ENCODE measurements around the gene ELOVL7. TPM values are rescaled to one million over a fixed set of nuclear protein-coding genes. Genes with fewer than 3 reads are reported as not detected.
"Not testable (repeated sequence)": the region's sequence is repeated elsewhere in the genome, so short reads cannot be mapped to it uniquely, and the experiment has no call there.

The ELOVL7 gene
- total and polyA plus RNA-seq, 9 donors = 0.13 to 5.9 (median 0.60) TPM

- Histone ChIP-seq H3K4me3 (no peak overlapping the region), H3K9me3 (no peaks in the 10 kb centered on the region), H3K27ac (no peak overlapping the region), H3K4me1 (ENCODE audit: insufficient read depth) (no peaks in the 10 kb centered on the region), H3K27me3 (no peaks in the 10 kb centered on the region), H3K36me3 (no peaks in the 10 kb centered on the region)
- DNase-seq = no peak
- 62 to 73% (median 62%) methylated on average over 1 of the region's 1 CpG for WGBS, 3 donors
- no peak for TF ChIP-seq POLR2A (IDR thresholded peaks at IDR 0.05)
- TF ChIP-seq CTCF (IDR thresholded peaks at IDR 0.05) = no peak
- no peak for TF ChIP-seq EP300 (IDR thresholded peaks at IDR 0.05)
- intact Hi-C loops (cut with DNase I) = no loop called here
Measured at GRCh38 chr5:60802986-60803385, 41.1 kb downstream of the ELOVL7 start.

- H3K27me3 ChIP-seq = no peaks in the 10 kb centered on the region
- DNase-seq = no peak
- intact Hi-C loops (cut with DNase I) = no loop called here
- WGBS, 3 donors = 72 to 81% (median 77%) methylated on average over 2 of the region's 2 CpGs
- TF ChIP-seq EP300 (IDR thresholded peaks at IDR 0.05) (no peak), CTCF (IDR thresholded peaks at IDR 0.05) (no peak)
- no peaks in the 10 kb centered on the region for H3K36me3 ChIP-seq
- H3K9me3 ChIP-seq = no peaks in the 10 kb centered on the region
- no peak overlapping the region for H3K27ac ChIP-seq
- no peaks in the 10 kb centered on the region for H3K4me1 ChIP-seq (ENCODE audit: insufficient read depth)
- H3K4me3 ChIP-seq = no peak overlapping the region
Measured at GRCh38 chr5:60802226-60802625, 41.8 kb downstream of the ELOVL7 start.

GRCh38 chr5:60797482-60798153 is 46.5 kb downstream of the ELOVL7 start:
- Histone ChIP-seq H3K4me1 (ENCODE audit: insufficient read depth) (no peaks in the 10 kb centered on the region), H3K4me3 (no peak overlapping the region), H3K27ac (no peak overlapping the region), H3K36me3 (no peaks in the 10 kb centered on the region), H3K9me3 (no peaks in the 10 kb centered on the region), H3K27me3 (no peaks in the 10 kb centered on the region)
- no peak for DNase-seq
- WGBS, 3 donors = 13 to 20% (median 18%) methylated on average over 6 of the region's 6 CpGs
- intact Hi-C loops (cut with DNase I) = no loop called here
- no peak for TF ChIP-seq POLR2A (IDR thresholded peaks at IDR 0.05)

- DNase-seq; H3K4me3 ChIP-seq; intact Hi-C loops (cut with DNase I); H3K4me1 ChIP-seq (ENCODE audit: insufficient read depth); H3K36me3 ChIP-seq; H3K27ac ChIP-seq; H3K9me3 ChIP-seq; H3K27me3 ChIP-seq: not testable (repeated sequence)
- WGBS, 3 donors = 87 to 96% (median 93%) methylated on average over 18 of the region's 18 CpGs
Measured at GRCh38 chr5:60795424-60795950, 48.6 kb downstream of the ELOVL7 start.

- H3K27me3 ChIP-seq = no peaks in the 10 kb centered on the region
- H3K27ac ChIP-seq = no peak overlapping the region
- 83 to 92% (median 85%) methylated on average over 2 of the region's 2 CpGs for WGBS, 3 donors
- no peaks in the 10 kb centered on the region for H3K4me1 ChIP-seq (ENCODE audit: insufficient read depth)
- H3K4me3 ChIP-seq = no peak overlapping the region
- H3K9me3 ChIP-seq = no peaks in the 10 kb centered on the region
- no peak for DNase-seq
- H3K36me3 ChIP-seq = no peaks in the 10 kb centered on the region
- TF ChIP-seq POLR2A (IDR thresholded peaks at IDR 0.05) = no peak
- TF ChIP-seq EP300 (IDR thresholded peaks at IDR 0.05) = no peak
- intact Hi-C loops (cut with DNase I) = no loop called here
Measured at GRCh38 chr5:60794691-60795090, 49.4 kb downstream of the ELOVL7 start.

- TF ChIP-seq CTCF (IDR thresholded peaks at IDR 0.05) = no peak
- no peak for DNase-seq
- intact Hi-C loops (cut with DNase I) = no loop called here
- Histone ChIP-seq H3K4me1 (ENCODE audit: insufficient read depth) (no peaks in the 10 kb centered on the region), H3K27me3 (no peaks in the 10 kb centered on the region), H3K9me3 (no peaks in the 10 kb centered on the region), H3K36me3 (no peaks in the 10 kb centered on the region), H3K27ac (no peak overlapping the region), H3K4me3 (no peak overlapping the region)
- WGBS, 3 donors = 76 to 82% (median 81%) methylated on average over 2 of the region's 2 CpGs
Measured at GRCh38 chr5:60792438-60792837, 51.6 kb downstream of the ELOVL7 start.

All from ovary (tissue), 9 donors.